Upper lobe of left lung (tissue), 6 donors: ENCODE data around the gene NUTF2. TPM values are rescaled to one million over a fixed set of nuclear protein-coding genes. Genes with fewer than 3 reads are reported as not detected.

Experiments
- ATAC-seq, 2 donors: fragments of 200-7000 bp; cut with Tn5 transposase; one replicate each; pipeline ENCODE4 v1.9.1; 2022; ENCODE audit warnings: mild to moderate bottlenecking in 2 of 2, moderate library complexity in 2 of 2; ENCODE audit not compliant: low FRiP score in 2 of 2
- DNase-seq, 2 donors: peaks; one replicate each; pipeline ENCODE4 v3.0.0-alpha.2; 2019 to 2020
- H3K27ac ChIP-seq, 4 donors: fragments of 200-600 bp; sonication (generic); one replicate each; pipeline ENCODE4 v1.5.1; 2016 to 2019
- H3K27me3 ChIP-seq, 4 donors: fragments of 200-600 bp; sonication (generic); one replicate each; pipeline ENCODE4 v1.5.1; 2017 to 2019
- H3K36me3 ChIP-seq, 4 donors: fragments of 200-600 bp; sonication (generic); one replicate each; pipeline ENCODE4 v1.5.1; 2016 to 2019
- H3K4me1 ChIP-seq, 4 donors: fragments of 200-600 bp; sonication (generic); one replicate each; pipeline ENCODE4 v1.5.1; 2018 to 2019
- H3K4me3 ChIP-seq, 4 donors: fragments of 200-600 bp; sonication (generic); one replicate each; pipeline ENCODE4 v1.5.1; 2017 to 2019; ENCODE audit warnings: mild to moderate bottlenecking in 2 of 4, moderate library complexity in 1 of 4
- H3K9me3 ChIP-seq, 4 donors: fragments of 200-600 bp; sonication (generic); one replicate each; pipeline ENCODE4 v1.5.1; 2018 to 2019
- EP300 ChIP-seq, 4 donors: sonication (generic); formaldehyde crosslinking; IDR thresholded peaks; one replicate each; pipeline ENCODE4 v1.5.1; 2017; ENCODE audit warnings: antibody characterized with exemption in 4 of 4, control low read depth in 2 of 4
- POLR2A ChIP-seq, 4 donors: fragments of 450-650 bp; IDR thresholded peaks; one replicate each; pipeline ENCODE4 v1.5.1; 2016 to 2017; ENCODE audit warnings: antibody characterized with exemption in 4 of 4, mild to moderate bottlenecking in 2 of 4
- POLR2AphosphoS5 ChIP-seq, 2 donors: sonication (generic); formaldehyde crosslinking; IDR thresholded peaks; one replicate each; pipeline ENCODE4 v1.5.1; 2017; ENCODE audit warnings: antibody characterized with exemption in 2 of 2
- WGBS, 2 donors: methylation state at CpG; one replicate each; pipeline ENCODE4 v1.1.5; 2017 to 2018; 5-methylcytosine and 5-hydroxymethylcytosine counted together
- total RNA-seq, 6 donors: library from RNA; depleted of rRNA in 4 of 6; stranded (reverse); fragments of >200 nt in 4 of 6; gene quantifications; one replicate each; pipeline versions ENCODE4 v1.1.0 to v1.2.1, GENCODE V29; 2016 to 2021
- TF ChIP-seq, protein P1 (sequence below), 6 experiments: fragments of 450-650 bp in 4 of 6; fragments of 200-600 bp in 2 of 6; sonication (generic) in 2 of 6; IDR thresholded peaks; one replicate each; pipeline ENCODE4 v1.5.1; 2016 to 2019; ENCODE audit warnings: antibody characterized with exemption in 6 of 6
- donor health status: DM: no; HTN: no; CAD: no; lungs with moderate emphysema.
- donor health status: DM: no; HTN: yes; CAD: no; lungs with severe emphysema.

Gene NUTF2
- total RNA-seq, 6 donors from 2014 or later = 50.2 to 203 (median 78.3) TPM

DNA sequence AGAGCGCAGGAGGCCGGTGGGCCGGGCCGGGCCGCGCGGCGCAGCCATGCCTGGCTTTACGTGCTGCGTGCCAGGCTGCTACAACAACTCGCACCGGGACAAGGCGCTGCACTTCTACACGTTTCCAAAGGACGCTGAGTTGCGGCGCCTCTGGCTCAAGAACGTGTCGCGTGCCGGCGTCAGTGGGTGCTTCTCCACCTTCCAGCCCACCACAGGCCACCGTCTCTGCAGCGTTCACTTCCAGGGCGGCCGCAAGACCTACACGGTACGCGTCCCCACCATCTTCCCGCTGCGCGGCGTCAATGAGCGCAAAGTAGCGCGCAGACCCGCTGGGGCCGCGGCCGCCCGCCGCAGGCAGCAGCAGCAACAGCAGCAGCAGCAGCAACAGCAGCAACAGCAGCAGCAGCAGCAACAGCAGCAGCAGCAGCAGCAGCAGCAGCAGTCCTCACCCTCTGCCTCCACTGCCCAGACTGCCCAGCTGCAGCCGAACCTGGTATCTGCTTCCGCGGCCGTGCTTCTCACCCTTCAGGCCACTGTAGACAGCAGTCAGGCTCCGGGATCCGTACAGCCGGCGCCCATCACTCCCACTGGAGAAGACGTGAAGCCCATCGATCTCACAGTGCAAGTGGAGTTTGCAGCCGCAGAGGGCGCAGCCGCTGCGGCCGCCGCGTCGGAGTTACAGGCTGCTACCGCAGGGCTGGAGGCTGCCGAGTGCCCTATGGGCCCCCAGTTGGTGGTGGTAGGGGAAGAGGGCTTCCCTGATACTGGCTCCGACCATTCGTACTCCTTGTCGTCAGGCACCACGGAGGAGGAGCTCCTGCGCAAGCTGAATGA, 4.0 kb upstream of the NUTF2 start:
- 1 to 2% methylated on average over 21 to 24 of the region's 67 CpGs for WGBS, 2 donors

DNA sequence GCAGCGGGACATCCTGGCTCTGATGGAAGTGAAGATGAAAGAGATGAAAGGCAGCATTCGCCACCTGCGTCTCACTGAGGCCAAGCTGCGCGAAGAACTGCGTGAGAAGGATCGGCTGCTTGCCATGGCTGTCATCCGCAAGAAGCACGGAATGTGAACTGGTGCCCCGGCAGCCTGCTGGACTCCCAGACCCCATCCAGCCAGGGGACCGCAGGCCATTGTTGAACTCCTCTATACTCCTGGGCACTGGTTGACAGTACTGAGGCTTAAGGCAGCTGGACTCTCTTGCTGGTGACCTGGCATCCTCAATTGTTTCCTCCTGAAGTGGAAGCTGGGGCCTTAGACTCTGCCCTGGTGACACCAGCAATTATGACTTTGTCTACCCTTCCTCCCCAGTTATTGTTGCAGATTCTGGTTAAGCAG, 3.4 kb upstream of the NUTF2 start:
- TF ChIP-seq, protein P1, sequence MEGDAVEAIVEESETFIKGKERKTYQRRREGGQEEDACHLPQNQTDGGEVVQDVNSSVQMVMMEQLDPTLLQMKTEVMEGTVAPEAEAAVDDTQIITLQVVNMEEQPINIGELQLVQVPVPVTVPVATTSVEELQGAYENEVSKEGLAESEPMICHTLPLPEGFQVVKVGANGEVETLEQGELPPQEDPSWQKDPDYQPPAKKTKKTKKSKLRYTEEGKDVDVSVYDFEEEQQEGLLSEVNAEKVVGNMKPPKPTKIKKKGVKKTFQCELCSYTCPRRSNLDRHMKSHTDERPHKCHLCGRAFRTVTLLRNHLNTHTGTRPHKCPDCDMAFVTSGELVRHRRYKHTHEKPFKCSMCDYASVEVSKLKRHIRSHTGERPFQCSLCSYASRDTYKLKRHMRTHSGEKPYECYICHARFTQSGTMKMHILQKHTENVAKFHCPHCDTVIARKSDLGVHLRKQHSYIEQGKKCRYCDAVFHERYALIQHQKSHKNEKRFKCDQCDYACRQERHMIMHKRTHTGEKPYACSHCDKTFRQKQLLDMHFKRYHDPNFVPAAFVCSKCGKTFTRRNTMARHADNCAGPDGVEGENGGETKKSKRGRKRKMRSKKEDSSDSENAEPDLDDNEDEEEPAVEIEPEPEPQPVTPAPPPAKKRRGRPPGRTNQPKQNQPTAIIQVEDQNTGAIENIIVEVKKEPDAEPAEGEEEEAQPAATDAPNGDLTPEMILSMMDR (IDR thresholded peaks at IDR 0.05) = peak in 1 of 6 experiments; percentile 2
- TF ChIP-seq POLR2A (IDR thresholded peaks at IDR 0.05) = no peak
- Histone ChIP-seq H3K36me3 (no peaks in the 10 kb centered on the region), H3K4me1 (peaks cover 42 to 55% (median 46%) of the 10 kb centered on the region in 4 donors), H3K9me3 (no peaks in the 10 kb centered on the region), H3K27ac (peak overlapping the region; percentile 98 to 100 (median 99)), H3K4me3 (peak overlapping the region; percentile 76 to 90 (median 78)), H3K27me3 (no peaks in the 10 kb centered on the region)
- 20 to 22% methylated on average over 10 to 11 of the region's 11 CpGs for WGBS, 2 donors
- DNase-seq = no peak
- ATAC-seq = no peak

More for the DNA sequence above, 4.0 kb upstream of the NUTF2 start:
- no peaks in the 10 kb centered on the region for H3K36me3 ChIP-seq
- peak in 1 of 2 donors; percentile 39 for ATAC-seq
- no peaks in the 10 kb centered on the region for H3K9me3 ChIP-seq
- H3K4me1 ChIP-seq = peaks cover 35 to 49% (median 40%) of the 10 kb centered on the region in 4 donors
- no peak for TF ChIP-seq EP300 (IDR thresholded peaks at IDR 0.05)
- TF ChIP-seq, protein P1 (IDR thresholded peaks at IDR 0.05) = peak in 2 of 6 experiments; percentile 8 to 42
- TF ChIP-seq POLR2A (IDR thresholded peaks at IDR 0.05) = peak in 1 of 4 donors; percentile 1
- peak; percentile 48 to 90 for DNase-seq
- H3K4me3 ChIP-seq = peak overlapping the region; percentile 76 to 90 (median 78)
- H3K27ac ChIP-seq = peak overlapping the region; percentile 98 to 100 (median 99)
- H3K27me3 ChIP-seq = no peaks in the 10 kb centered on the region

DNA sequence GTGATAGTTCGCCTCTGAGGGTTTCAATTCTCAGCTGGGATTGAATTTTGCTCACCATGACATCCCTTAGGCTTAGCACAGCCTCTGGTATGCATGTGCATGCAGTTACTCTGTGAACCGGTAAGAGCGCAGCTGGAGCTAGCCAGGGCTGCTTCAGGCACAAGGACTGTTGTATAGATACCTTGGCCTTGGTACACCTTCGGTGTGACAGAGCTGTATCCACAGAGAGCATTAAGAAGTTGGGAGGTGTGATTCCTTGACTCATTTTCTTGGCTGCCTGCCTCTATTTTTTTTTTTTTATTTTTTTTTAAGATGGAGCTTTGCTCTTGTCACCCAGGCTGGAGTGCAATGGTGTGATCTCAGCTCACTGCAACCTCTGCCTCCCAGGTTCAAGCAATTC, 2.2 kb upstream of the NUTF2 start:
- Histone ChIP-seq H3K36me3 (no peaks in the 10 kb centered on the region), H3K27me3 (no peaks in the 10 kb centered on the region), H3K27ac (peak overlapping the region in 2 of 4 donors; percentile 98 to 100), H3K4me3 (peak overlapping the region in 1 of 4 donors; percentile 7), H3K4me1 (peaks cover 44 to 60% (median 51%) of the 10 kb centered on the region in 4 donors), H3K9me3 (no peaks in the 10 kb centered on the region)
- WGBS, 2 donors = 76 to 85% methylated on average over 4 of the region's 4 CpGs
- TF ChIP-seq EP300 (IDR thresholded peaks at IDR 0.05) = no peak
- TF ChIP-seq, protein P1 (IDR thresholded peaks at IDR 0.05) = no peak
- TF ChIP-seq POLR2AphosphoS5 (IDR thresholded peaks at IDR 0.05) = no peak
- TF ChIP-seq POLR2A (IDR thresholded peaks at IDR 0.05) = no peak
- ATAC-seq (no peak), DNase-seq (no peak)

DNA sequence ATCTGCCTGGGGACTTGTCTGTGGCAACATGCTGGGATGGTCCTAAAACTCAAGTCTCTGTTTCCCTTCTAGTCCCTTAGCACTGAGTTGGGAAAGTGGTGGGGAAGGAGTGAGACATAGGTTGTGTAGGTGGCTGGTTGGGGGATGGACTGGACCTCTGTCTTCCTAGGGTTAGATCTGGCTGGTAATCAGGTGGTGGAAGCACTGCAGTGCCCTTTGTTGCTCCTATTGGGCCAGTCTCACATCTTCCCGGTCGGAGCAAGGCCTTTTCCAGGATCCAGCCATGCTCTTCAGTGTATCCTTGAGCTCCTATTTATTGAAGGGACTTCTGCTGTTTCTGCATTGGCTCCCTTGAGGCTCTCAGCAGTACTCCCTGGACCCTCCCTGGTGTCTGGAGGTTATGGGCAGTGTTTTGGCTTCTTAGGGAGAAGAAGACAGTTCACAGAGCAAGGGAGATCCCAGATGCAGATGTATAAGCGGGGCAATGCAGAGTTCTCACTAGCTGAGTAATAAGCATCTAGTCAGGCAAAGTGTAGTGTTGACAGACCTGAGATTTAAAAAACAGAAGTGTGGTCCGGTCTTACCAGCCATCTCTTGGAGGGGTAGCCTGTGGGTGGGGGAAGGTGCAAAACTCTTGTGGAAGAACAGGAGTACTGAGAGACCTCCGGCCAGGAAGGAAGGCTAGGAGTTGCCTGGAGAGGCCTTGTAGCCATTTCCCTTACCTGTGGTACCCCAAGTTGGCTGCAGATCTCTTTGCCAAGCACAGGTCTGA, 1.3 kb upstream of the NUTF2 start:
- peaks cover 44 to 60% (median 51%) of the 10 kb centered on the region in 4 donors for H3K4me1 ChIP-seq
- ATAC-seq = no peak
- TF ChIP-seq POLR2A (IDR thresholded peaks at IDR 0.05) (no peak), POLR2AphosphoS5 (IDR thresholded peaks at IDR 0.05) (no peak), EP300 (IDR thresholded peaks at IDR 0.05) (no peak)
- TF ChIP-seq, protein P1 (IDR thresholded peaks at IDR 0.05) = no peak
- peak overlapping the region in 3 of 4 donors; percentile 73 to 97 (median 97) for H3K4me3 ChIP-seq
- peak overlapping the region; percentile 87 to 98 (median 94) for H3K27ac ChIP-seq
- no peak for DNase-seq
- no peaks in the 10 kb centered on the region for H3K36me3 ChIP-seq
- no peaks in the 10 kb centered on the region for H3K9me3 ChIP-seq
- 67 to 70% methylated on average over 5 of the region's 5 CpGs for WGBS, 2 donors
- H3K27me3 ChIP-seq = no peaks in the 10 kb centered on the region
